NOMO-1 treated with dmso at 0.1 percent for 144 hours (cell line): ENCODE measurements around the gene ARHGEF28.

Source experiments
- DNase-seq: peaks from one replicate; lab custom pipeline; 2025; ENCODE audit not compliant: unreplicated experiment; lab: John Stamatoyannopoulos, UW

Gene ARHGEF28

DNA sequence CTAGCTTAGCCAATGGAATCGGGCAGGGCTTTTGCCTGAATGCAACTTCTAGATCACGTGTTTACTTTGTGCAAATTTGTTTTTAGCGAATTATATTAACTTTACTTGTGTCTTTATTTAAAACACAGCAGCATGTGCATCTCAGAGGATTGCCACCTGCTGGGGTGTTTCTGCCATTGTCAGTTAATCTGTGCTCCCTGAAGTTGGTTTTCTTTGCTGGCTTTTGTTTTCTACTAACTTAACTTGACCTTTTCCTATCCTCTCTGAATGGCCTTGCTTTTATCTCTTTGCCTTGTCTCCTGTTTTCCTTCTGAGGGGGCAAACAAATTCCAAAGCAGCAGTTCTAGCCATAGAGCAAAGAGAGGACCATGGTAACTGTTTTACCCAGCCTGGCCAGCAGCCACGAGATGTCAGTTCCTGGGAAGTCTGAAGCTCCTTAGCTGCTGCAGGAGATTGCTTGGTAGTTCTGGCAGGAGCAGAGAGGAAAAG is 67.6 kb downstream of the ARHGEF28 start:
- DNase-seq = no peak

- DNase-seq = no peak
These were observed 68.1 kb downstream of the ARHGEF28 start for GRCh38 chr5:73694089-73694488.

DNA sequence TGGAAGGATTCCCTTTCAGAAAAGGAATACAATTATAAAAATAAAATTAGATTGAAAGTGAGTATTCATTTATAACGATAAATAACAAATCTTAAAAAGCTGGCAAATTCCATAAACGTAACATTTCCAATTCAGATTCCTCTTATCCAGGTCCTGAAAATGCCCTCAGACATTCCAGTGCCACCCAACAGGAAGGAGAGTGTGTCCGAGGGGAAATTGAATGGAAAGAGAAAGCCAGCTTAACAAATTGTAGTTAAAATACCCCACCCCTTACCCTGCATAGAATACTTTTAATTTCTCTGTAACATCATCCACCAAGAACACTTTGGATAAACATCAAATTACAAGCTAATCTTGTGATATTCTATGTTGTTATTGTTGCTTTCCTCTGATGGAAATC is 72.0 kb downstream of the ARHGEF28 start:
- no peak for DNase-seq

- no peak for DNase-seq
These were observed 75.6 kb downstream of the ARHGEF28 start for GRCh38 chr5:73701566-73701965.

DNA sequence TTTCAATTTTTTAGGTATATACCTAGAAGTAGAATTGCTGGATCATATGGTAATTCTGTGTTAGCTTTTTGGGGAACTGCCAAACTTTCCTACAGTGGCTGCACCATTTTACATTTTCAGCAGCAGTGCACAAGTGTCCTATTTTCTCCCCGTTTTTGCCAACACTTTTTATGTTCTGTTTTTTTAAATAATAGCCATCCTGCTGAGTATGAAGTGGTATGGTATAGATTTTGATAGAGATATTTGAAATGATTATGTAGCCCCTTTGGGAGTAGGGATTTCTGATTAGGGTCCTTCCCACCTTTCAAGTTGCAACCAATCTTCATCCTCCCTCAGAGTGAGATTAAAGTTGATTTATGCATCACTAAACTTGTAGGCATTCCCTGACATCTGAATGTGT is 76.5 kb downstream of the ARHGEF28 start:
- DNase-seq = no peak

- DNase-seq = no peak
These were observed 77.0 kb downstream of the ARHGEF28 start for GRCh38 chr5:73702951-73703350.

- no peak for DNase-seq
These were observed 79.4 kb downstream of the ARHGEF28 start for GRCh38 chr5:73705364-73705763.

DNA sequence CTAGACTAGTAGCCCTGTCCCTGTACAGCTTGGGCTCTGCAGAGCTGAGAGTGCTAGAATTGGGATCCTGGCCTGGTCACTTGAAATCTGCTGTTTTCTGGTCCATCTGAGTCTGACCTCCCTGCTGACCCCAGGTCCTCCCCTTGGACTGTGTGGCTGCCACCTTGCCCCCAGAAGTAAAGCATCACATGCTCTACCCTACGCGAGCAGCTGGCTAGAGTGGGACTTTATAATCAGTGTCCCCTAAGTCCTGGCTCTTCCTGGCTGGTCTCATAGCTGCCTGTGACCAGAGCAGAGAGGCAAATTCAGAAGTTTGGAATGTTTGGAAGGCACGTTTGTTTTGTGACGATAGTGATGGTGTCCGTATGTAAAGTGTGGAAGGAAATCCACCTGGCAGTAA is 81.0 kb downstream of the ARHGEF28 start:
- no peak for DNase-seq

DNA sequence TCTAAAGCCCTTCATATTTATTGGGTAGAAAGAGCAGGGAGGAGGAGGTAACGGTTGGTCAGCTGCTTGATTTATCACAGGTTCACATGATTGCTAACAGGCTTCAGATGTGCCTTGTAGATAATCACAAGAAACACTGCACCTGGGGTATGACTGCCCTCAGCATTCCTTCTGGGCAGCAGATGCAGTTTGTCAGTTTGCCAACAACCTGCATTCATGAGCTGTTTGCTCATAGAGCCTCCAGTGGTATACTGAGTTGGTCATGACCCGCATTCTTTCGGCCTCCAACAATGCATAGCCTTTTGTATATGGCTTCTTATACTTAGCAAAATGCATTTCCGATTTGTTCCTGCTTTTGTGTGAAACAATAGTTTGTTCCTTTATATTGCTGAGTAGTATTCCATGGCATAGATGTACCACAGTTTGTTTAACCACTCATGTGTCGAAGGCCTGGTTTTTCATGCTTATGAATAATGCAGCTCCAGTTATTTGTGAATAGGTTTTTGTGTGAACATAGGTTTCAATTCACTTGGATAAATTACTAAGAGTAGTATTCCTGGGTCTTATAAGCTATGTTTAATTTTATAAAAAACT is 83.6 kb downstream of the ARHGEF28 start:
- no peak for DNase-seq

GRCh38 chr5:73716284-73716808 is 90.3 kb downstream of the ARHGEF28 start:
- DNase-seq = no peak

GRCh38 chr5:73718762-73719161 is 92.8 kb downstream of the ARHGEF28 start:
- no peak for DNase-seq

GRCh38 chr5:73719632-73720031 is 93.6 kb downstream of the ARHGEF28 start:
- no peak for DNase-seq

- DNase-seq = no peak
These were observed 96.2 kb downstream of the ARHGEF28 start for GRCh38 chr5:73722231-73722630.

DNA sequence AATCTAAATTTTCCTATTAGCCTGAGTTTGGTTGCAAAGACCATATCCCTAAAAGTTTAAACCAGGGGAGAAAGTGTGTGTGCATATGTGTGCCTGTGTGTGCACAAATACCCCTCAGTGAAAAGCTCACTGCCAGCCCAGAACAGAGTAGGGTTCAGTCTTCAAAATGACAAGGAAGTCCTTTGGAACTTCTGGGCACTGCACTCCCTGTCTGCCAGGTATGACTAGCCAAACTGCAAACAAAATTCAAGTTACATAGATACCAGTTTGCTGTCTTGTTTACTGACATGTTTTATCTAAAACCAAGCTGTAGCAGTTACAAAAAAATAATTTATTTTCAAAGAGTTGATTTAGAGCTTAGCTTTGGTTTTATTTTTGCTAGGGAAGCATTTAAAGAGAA is 100.1 kb downstream of the ARHGEF28 start:
- no peak for DNase-seq

- DNase-seq = no peak
These were observed 100.7 kb downstream of the ARHGEF28 start for GRCh38 chr5:73726606-73727231.

DNA sequence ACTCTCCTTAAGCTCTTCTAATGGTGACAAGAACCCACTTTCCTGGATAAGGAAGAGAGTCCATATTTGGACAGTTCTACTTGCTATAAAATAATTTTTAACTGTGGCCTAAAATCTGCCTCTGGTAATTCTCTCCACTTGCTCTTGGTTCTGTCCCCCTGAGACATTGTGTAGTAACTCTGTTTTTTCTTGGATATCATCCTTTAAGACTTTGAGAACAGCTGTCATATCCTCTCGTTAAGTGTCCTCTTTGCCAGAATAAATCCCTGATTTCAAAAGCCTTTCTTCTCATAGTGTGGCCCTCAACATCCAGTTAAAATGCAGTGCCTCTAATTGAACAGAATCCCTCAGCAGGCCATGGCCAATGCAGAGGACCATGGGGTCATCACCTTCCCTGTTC is 101.5 kb downstream of the ARHGEF28 start:
- DNase-seq = no peak

DNA sequence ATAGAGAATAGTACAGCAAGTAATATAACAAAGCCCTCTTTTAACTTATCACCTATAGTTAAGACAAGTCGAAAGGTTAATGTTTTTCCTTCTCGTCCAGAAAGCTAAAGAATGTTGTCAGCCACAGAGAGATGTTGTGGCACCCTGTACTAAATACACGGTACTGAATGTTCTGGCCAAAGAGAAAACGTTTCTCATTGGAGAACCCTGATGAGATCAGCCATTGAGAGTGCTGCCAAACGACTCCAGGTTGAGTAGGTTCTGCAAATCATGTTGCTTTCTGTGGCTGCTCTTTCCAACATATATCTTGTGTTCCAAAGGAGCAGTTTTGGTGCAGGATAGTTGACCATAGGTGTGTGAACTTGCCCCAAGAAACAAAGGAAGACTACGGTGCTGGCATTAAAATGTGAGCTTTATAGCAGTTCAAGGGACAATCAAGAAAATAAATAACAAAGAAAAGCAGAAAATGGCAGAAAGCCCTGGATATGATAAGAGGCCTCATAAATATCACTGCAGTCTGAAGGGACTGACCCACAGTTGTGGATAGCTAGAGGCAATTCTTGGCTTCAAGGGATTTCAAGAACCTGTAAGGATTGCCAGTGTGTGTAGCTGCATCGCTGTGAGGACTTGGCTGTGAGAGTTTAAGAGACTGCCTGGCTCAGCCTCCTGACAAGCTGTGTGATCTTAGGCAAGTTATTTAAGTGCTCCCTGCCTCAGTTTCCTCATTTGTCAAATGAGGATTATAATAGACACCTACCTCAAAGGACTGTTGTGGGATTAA is 102.7 kb downstream of the ARHGEF28 start:
- no peak for DNase-seq

DNA sequence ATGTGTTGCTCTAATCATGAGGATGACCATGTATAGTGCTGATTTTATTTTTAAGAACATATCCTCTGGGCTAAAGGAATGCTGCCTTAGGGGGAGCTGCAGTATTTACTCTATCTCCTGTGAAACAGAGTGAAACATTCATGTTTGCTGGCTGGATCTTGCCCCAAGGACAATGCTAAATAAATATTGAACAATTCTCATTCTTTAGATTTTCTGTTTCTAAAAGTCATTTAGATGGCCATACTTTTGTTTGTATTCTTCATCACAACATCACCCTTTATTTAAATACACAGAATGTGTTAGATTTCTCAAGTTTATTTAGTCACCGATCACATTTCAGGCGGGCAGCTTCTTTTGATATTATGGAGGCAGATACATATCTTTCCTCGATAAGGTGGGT is 103.3 kb downstream of the ARHGEF28 start:
- DNase-seq = no peak

DNA sequence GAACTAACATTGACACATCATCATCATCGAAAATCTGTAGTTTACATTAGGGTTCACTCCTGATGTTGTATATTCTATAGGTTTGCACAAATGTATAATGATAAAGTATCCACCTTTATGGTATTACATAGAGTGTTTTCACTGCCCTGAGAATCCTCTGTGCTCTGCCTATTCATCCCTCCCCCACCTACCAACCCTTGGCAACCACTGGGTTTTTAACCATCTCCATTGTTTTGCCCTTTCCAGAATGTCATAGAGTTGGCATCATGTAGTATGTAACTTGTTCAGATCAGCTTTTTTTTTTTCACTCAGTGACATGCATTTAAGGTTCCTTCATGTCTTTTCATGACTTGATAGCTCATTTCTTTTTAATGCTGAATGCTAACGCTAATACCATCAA is 106.0 kb downstream of the ARHGEF28 start:
- DNase-seq = no peak

DNA sequence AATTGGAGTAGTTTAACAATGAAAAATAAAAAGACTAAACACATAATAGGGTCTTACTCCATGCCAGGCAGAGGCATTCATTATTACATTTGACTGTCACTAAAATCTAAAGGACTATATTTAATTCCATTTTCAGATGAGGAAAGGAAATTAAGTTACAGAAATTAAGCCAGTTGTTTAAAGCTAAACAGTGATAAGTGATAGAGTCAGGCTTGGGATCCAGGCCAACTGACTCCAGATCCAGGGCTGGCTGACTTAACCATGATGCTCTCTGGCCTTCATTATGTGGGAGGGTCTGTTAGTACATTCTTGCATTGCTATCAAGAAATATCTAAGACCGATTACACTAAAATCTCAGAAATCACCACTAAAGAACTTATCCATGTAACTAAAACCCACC is 107.2 kb downstream of the ARHGEF28 start:
- DNase-seq = no peak

DNA sequence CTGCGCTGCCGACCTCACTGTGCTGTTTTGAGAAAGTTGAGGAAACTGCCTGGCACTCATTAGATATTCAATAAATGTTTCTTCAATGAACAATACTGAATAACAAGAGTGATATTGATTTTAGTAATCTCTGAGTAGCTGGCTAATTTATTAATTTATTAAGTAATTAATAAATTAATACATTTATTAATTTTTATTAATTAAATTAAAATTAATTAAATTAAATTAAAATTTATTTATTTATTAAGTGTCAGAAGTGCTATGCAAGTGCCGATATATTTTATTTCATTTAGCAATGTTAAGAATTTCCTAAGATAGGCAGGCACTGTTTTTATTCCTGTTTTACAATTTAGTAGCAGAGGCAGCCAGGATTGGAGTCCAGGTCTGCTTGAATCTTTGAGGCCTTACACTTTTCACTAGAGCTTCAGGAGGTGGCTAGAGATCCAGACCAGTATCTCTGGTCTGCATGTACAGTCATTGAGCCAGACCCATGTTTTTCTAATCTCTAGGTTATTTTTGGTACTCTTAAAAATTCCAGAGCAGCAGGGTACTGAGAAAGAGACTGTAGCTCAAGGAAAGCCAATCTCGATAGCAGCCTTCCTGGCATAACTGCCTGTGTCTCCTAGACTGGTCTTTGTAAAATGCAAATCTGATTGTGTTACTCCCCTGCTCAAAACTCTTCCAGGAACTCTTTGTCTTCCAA is 109.2 kb downstream of the ARHGEF28 start:
- no peak for DNase-seq
